ENCODE data around the gene PROSER3.

DNA sequence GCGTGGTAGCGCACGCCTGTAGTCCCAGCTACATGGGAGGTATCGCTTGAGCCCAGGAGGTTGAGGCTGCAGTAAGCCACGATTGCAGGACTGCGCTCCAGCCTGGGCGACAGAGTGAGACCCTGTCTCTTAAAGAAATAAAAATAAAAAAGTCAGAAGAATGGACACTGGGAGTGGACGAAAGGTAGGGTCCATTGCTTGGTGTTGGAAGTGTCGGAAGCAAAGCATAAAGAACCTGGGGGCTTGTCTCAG lies 17.0 kb downstream of the PROSER3 start:
- no peak for TF ChIP-seq EZH2 (IDR thresholded peaks at IDR 0.05; ENCODE audit: borderline replicate concordance)
- TF ChIP-seq, protein P1, sequence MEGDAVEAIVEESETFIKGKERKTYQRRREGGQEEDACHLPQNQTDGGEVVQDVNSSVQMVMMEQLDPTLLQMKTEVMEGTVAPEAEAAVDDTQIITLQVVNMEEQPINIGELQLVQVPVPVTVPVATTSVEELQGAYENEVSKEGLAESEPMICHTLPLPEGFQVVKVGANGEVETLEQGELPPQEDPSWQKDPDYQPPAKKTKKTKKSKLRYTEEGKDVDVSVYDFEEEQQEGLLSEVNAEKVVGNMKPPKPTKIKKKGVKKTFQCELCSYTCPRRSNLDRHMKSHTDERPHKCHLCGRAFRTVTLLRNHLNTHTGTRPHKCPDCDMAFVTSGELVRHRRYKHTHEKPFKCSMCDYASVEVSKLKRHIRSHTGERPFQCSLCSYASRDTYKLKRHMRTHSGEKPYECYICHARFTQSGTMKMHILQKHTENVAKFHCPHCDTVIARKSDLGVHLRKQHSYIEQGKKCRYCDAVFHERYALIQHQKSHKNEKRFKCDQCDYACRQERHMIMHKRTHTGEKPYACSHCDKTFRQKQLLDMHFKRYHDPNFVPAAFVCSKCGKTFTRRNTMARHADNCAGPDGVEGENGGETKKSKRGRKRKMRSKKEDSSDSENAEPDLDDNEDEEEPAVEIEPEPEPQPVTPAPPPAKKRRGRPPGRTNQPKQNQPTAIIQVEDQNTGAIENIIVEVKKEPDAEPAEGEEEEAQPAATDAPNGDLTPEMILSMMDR (IDR thresholded peaks at IDR 0.05; ENCODE audit: poor library complexity), result no peak
